Esophagus muscularis mucosa (tissue), 4 donors: ENCODE measurements around the gene SMARCC2.

Source experiments
- CTCF ChIP-seq, 3 experiments: fragments of 200-600 bp in 2 of 3; fragments of 450-650 bp in 1 of 3; sonication (generic) in 2 of 3; IDR thresholded peaks; one replicate each; pipeline ENCODE4 v1.5.1; 2017 to 2019; ENCODE audit warnings: antibody characterized with exemption in 3 of 3, mild to moderate bottlenecking in 2 of 3, moderate library complexity in 1 of 3
- EP300 ChIP-seq: sonication (generic); formaldehyde crosslinking; IDR thresholded peaks from one replicate; pipeline ENCODE4 v1.6.1; 2017; ENCODE audit warnings: antibody characterized with exemption
- POLR2A ChIP-seq: fragments of 450-650 bp; IDR thresholded peaks from one replicate; pipeline ENCODE4 v1.6.1; 2017; ENCODE audit warnings: antibody characterized with exemption, moderate library complexity, mild to moderate bottlenecking, low read depth

- no peak for TF ChIP-seq CTCF (IDR thresholded peaks at IDR 0.05)
- no peak for TF ChIP-seq POLR2A
- no peak for TF ChIP-seq EP300
Observed at GRCh38 chr12:56188131-56188777, 1.0 kb downstream of the SMARCC2 start.
